Neutrophil (primary cell): ENCODE results near the gene N4BP2.

Experiments
- H3K27ac ChIP-seq: fragments of 200-600 bp; sonication (generic); 2 replicates; pipeline ENCODE4 v1.5.1; 2016; ENCODE audit warnings: mild to moderate bottlenecking, moderate library complexity
- H3K27me3 ChIP-seq: fragments of 200-600 bp; sonication (generic); 2 replicates; pipeline ENCODE4 v1.6.0; 2016; ENCODE audit warnings: mild to moderate bottlenecking
- H3K36me3 ChIP-seq: fragments of 200-600 bp; sonication (generic); 2 replicates; pipeline ENCODE4 v1.5.1; 2017
- H3K4me1 ChIP-seq, 2 experiments: fragments of 200-600 bp in 1 of 2; sonication (generic) in 1 of 2; 1 replicate in 1 of 2; 2 replicates in 1 of 2; pipeline versions ENCODE4 v1.5.1 to v1.6.1; 2013 to 2016; ENCODE audit warnings: low read depth in 1 of 2, low read length in 1 of 2, mild to moderate bottlenecking in 1 of 2, moderate library complexity in 1 of 2; ENCODE audit not compliant: control insufficient read depth in 1 of 2, insufficient read depth in 1 of 2
- H3K4me3 ChIP-seq, 2 experiments: fragments of 200-600 bp in 1 of 2; sonication (generic) in 1 of 2; 1 replicate in 1 of 2; 2 replicates in 1 of 2; pipeline ENCODE4 v1.5.1; 2013 to 2016; ENCODE audit warnings: low read depth in 1 of 2, low read length in 1 of 2, mild to moderate bottlenecking in 1 of 2, moderate library complexity in 1 of 2
- H3K9me3 ChIP-seq: fragments of 200-600 bp; sonication (generic); 2 replicates; pipeline ENCODE4 v1.5.1; 2016
- CTCF ChIP-seq: fragments of 200-600 bp; sonication (generic); IDR thresholded peaks from 2 replicates; pipeline ENCODE4 v1.5.1; 2016; ENCODE audit warnings: antibody characterized with exemption

Gene N4BP2

GRCh38 chr4:40149960-40150385 is 93.3 kb downstream of the N4BP2 start:
- H3K27ac ChIP-seq: no peak overlapping the region
- TF ChIP-seq CTCF: peak; percentile 86

GRCh38 chr4:40150932-40151331 is 94.3 kb downstream of the N4BP2 start:
- no peak for TF ChIP-seq CTCF
- no peaks in the 10 kb centered on the region for H3K36me3 ChIP-seq
- H3K4me1 ChIP-seq: peaks cover 0 to under 1% of the 10 kb centered on the region in 2 experiments
- H3K9me3 ChIP-seq: no peaks in the 10 kb centered on the region
- no peaks in the 10 kb centered on the region for H3K27me3 ChIP-seq
- no peak overlapping the region for H3K27ac ChIP-seq
- H3K4me3 ChIP-seq: no peak overlapping the region

More at GRCh38 chr4:40149960-40150385, 93.3 kb downstream of the N4BP2 start:
- Histone ChIP-seq H3K36me3 (no peaks in the 10 kb centered on the region), H3K9me3 (no peaks in the 10 kb centered on the region), H3K4me3 (no peak overlapping the region), H3K4me1 (no peaks in the 10 kb centered on the region), H3K27me3 (no peaks in the 10 kb centered on the region)

- Histone ChIP-seq H3K27me3 (no peaks in the 10 kb centered on the region), H3K4me1 (peaks cover 9 to 16% of the 10 kb centered on the region in 2 experiments), H3K36me3 (no peaks in the 10 kb centered on the region), H3K4me3 (no peak overlapping the region), H3K27ac (no peak overlapping the region), H3K9me3 (no peaks in the 10 kb centered on the region)
- no peak for TF ChIP-seq CTCF
These were observed 96.0 kb downstream of the N4BP2 start for GRCh38 chr4:40152637-40153036.

GRCh38 chr4:40157436-40157835 is 100.8 kb downstream of the N4BP2 start:
- Histone ChIP-seq H3K27me3 (no peaks in the 10 kb centered on the region), H3K4me1 (peaks cover 12 to 19% of the 10 kb centered on the region in 2 experiments), H3K4me3 (no peak overlapping the region), H3K9me3 (no peaks in the 10 kb centered on the region), H3K27ac (peak overlapping the region; percentile 18), H3K36me3 (no peaks in the 10 kb centered on the region)
- TF ChIP-seq CTCF: no peak

- TF ChIP-seq CTCF: no peak
These were observed 103.6 kb downstream of the N4BP2 start for GRCh38 chr4:40160258-40160657.

GRCh38 chr4:40164459-40164858 is 107.8 kb downstream of the N4BP2 start:
- H3K9me3 ChIP-seq: no peaks in the 10 kb centered on the region
- no peaks in the 10 kb centered on the region for H3K27me3 ChIP-seq
- H3K4me1 ChIP-seq: no peaks in the 10 kb centered on the region
- H3K27ac ChIP-seq: no peak overlapping the region
- TF ChIP-seq CTCF: no peak
- H3K4me3 ChIP-seq: no peak overlapping the region
- H3K36me3 ChIP-seq: no peaks in the 10 kb centered on the region

More at GRCh38 chr4:40160258-40160657, 103.6 kb downstream of the N4BP2 start:
- peaks cover 12 to 19% of the 10 kb centered on the region in 2 experiments for H3K4me1 ChIP-seq
- no peaks in the 10 kb centered on the region for H3K36me3 ChIP-seq
- no peak overlapping the region for H3K27ac ChIP-seq
- no peak overlapping the region for H3K4me3 ChIP-seq
- H3K27me3 ChIP-seq: no peaks in the 10 kb centered on the region
- H3K9me3 ChIP-seq: no peaks in the 10 kb centered on the region
